H1 (cell line): ENCODE data around the gene NGEF. TPM values are rescaled to one million over a fixed set of nuclear protein-coding genes. Genes with fewer than 3 reads are reported as not detected.

Experiments
- CTCF ChIA-PET: fragments of 300-600 bp; sonication (Branson Sonifier 250); formaldehyde crosslinking; loops from one replicate; lab custom pipeline; 2021; ENCODE audit not compliant: partially characterized antibody; lab: Charles Lee
- POLR2A ChIA-PET: fragments of 300-600 bp; sonication (Branson Sonifier 250); formaldehyde crosslinking; loops from one replicate; lab custom pipeline; 2021; ENCODE audit warnings: inconsistent platforms; ENCODE audit not compliant: partially characterized antibody; lab: Charles Lee
- DNase-seq, 2 experiments: peaks; one replicate each; pipeline versions ENCODE4 v3.0.0 to v3.0.0-alpha.2; 2010 to 2022; ENCODE audit warnings: low spot score in 2 of 2, low read depth in 1 of 2, mixed read lengths in 1 of 2
- FAIRE-seq: peaks from 2 replicates; lab custom pipeline; 2011; peaks lifted over from hg19 to GRCh38; lab: Jason Lieb, UNC
- H2AFZ ChIP-seq: 2 replicates; pipeline ENCODE4 v1.8.1; 2012; ENCODE audit warnings: low read length, inconsistent platforms
- H2AK5ac ChIP-seq: 2 replicates; pipeline ENCODE4 v1.6.1; 2013; ENCODE audit warnings: low read depth, low read length
- H2BK120ac ChIP-seq: replicated peaks from 2 replicates; pipeline ENCODE3; 2013; ENCODE audit warnings: low read depth, low read length, inconsistent platforms
- H2BK12ac ChIP-seq: 2 replicates; pipeline ENCODE4 v1.6.1; 2013; ENCODE audit warnings: low read depth, low read length
- H2BK15ac ChIP-seq: 2 replicates; pipeline ENCODE4 v1.6.1; 2013; ENCODE audit warnings: low read length
- H2BK20ac ChIP-seq: 2 replicates; pipeline ENCODE4 v1.6.1; 2013; ENCODE audit warnings: low read length
- H2BK5ac ChIP-seq: 2 replicates; pipeline ENCODE4 v1.6.1; 2013; ENCODE audit warnings: low read depth, low read length
- H3K14ac ChIP-seq: 2 replicates; pipeline ENCODE4 v1.6.1; 2013; ENCODE audit warnings: inconsistent platforms; ENCODE audit not compliant: insufficient read length
- H3K18ac ChIP-seq: 2 replicates; pipeline ENCODE4 v1.6.1; 2013; ENCODE audit warnings: low read length; ENCODE audit errors: extremely low read depth
- H3K23ac ChIP-seq: 2 replicates; pipeline ENCODE4 v1.6.1; 2013; ENCODE audit warnings: inconsistent platforms; ENCODE audit not compliant: insufficient read length
- H3K23me2 ChIP-seq: 2 replicates; pipeline ENCODE4 v1.6.1; 2013; ENCODE audit warnings: low read depth, low read length
- H3K27ac ChIP-seq: 2 replicates; pipeline ENCODE4 v1.6.1; 2011; ENCODE audit warnings: low read depth, low read length, inconsistent platforms
- H3K27me3 ChIP-seq, 4 experiments: replicated peaks in 1 of 4; 1 replicate in 1 of 4; 2 replicates in 3 of 4; pipeline versions ENCODE4 v1.6.1 to v1.8.1; 2011 to 2013; ENCODE audit warnings: low read length in 3 of 4, mild to moderate bottlenecking in 3 of 4, inconsistent platforms in 2 of 4, mixed read lengths in 2 of 4, moderate library complexity in 1 of 4; ENCODE audit not compliant: control insufficient read depth in 3 of 4, insufficient read depth in 3 of 4; ENCODE audit errors: extremely low read depth in 1 of 4
- H3K36me3 ChIP-seq, 4 experiments: 2 replicates each; pipeline versions ENCODE4 v1.6.1 to v1.8.1; 2011 to 2013; ENCODE audit warnings: mild to moderate bottlenecking in 4 of 4, low read length in 3 of 4, moderate library complexity in 2 of 4, control low read depth in 1 of 4, inconsistent platforms in 1 of 4; ENCODE audit not compliant: insufficient read depth in 4 of 4, control insufficient read depth in 2 of 4
- H3K4ac ChIP-seq: replicated peaks from 2 replicates; pipeline ENCODE3; 2013; ENCODE audit warnings: low read length, low read depth, mixed read lengths, inconsistent platforms; ENCODE audit not compliant: insufficient read length
- H3K4me1 ChIP-seq, 4 experiments: replicated peaks in 1 of 4; 1 replicate in 1 of 4; 2 replicates in 3 of 4; pipeline versions ENCODE4 v1.6.1 to v1.8.1; 2011 to 2013; ENCODE audit warnings: low read length in 3 of 4, inconsistent platforms in 2 of 4, mixed read lengths in 1 of 4; ENCODE audit not compliant: insufficient read depth in 4 of 4, control insufficient read depth in 3 of 4
- H3K4me2 ChIP-seq, 2 experiments: 2 replicates each; pipeline versions ENCODE4 v1.6.1 to v1.8.1; 2011 to 2013; ENCODE audit warnings: low read depth in 2 of 2, low read length in 2 of 2, control low read depth in 1 of 2, inconsistent platforms in 1 of 2, mild to moderate bottlenecking in 1 of 2; ENCODE audit not compliant: insufficient read depth in 1 of 2
- H3K4me3 ChIP-seq, 4 experiments: fragments of 200-600, 300-600 bp in 1 of 4; sonication (generic), shearing (Covaris generic), sonication (Bioruptor Twin) in 1 of 4; 2 replicates each; pipeline versions ENCODE4 v1.5.1 to v1.8.1; 2011 to 2016; ENCODE audit warnings: low read length in 4 of 4, low read depth in 3 of 4, control low read depth in 2 of 4, inconsistent platforms in 2 of 4, mild to moderate bottlenecking in 2 of 4, mixed read lengths in 1 of 4, moderate library complexity in 1 of 4; ENCODE audit not compliant: insufficient read depth in 2 of 4; ENCODE audit errors: extremely low read depth in 1 of 4
- H3K56ac ChIP-seq: replicated peaks from 2 replicates; pipeline ENCODE3; 2013; ENCODE audit warnings: low read depth, mild to moderate bottlenecking, mixed read lengths, low read length, inconsistent platforms; ENCODE audit not compliant: insufficient read length
- H3K79me1 ChIP-seq: 2 replicates; pipeline ENCODE4 v1.6.1; 2013; ENCODE audit warnings: low read depth, low read length, control low read depth
- H3K79me2 ChIP-seq, 2 experiments: 2 replicates each; pipeline versions ENCODE4 v1.6.1 to v1.8.1; 2012 to 2013; ENCODE audit warnings: low read length in 2 of 2, mild to moderate bottlenecking in 2 of 2, inconsistent platforms in 1 of 2; ENCODE audit not compliant: insufficient read depth in 2 of 2, control insufficient read depth in 1 of 2
- H3K9ac ChIP-seq, 4 experiments: replicated peaks in 1 of 4; 1 replicate in 1 of 4; 2 replicates in 3 of 4; pipeline versions ENCODE4 v1.6.1 to v1.8.1; 2011 to 2013; ENCODE audit warnings: low read depth in 3 of 4, low read length in 3 of 4, control low read depth in 2 of 4, mild to moderate bottlenecking in 2 of 4, moderate library complexity in 2 of 4, inconsistent platforms in 1 of 4; ENCODE audit errors: extremely low read depth in 1 of 4
- H3K9me3 ChIP-seq, 2 experiments: 2 replicates each; pipeline versions ENCODE4 v1.6.1 to v1.8.1; 2012 to 2013; ENCODE audit warnings: mild to moderate bottlenecking in 2 of 2, moderate library complexity in 2 of 2, control low read depth in 1 of 2, inconsistent platforms in 1 of 2, low read depth in 1 of 2, low read length in 1 of 2, mixed read lengths in 1 of 2; ENCODE audit not compliant: insufficient read depth in 2 of 2
- H4K20me1 ChIP-seq, 2 experiments: replicated peaks in 1 of 2; 2 replicates each; pipeline versions ENCODE3 to v1.8.1; 2011 to 2013; ENCODE audit warnings: inconsistent platforms in 2 of 2, low read length in 2 of 2, mild to moderate bottlenecking in 1 of 2; ENCODE audit not compliant: insufficient read depth in 2 of 2, control insufficient read depth in 1 of 2
- H4K5ac ChIP-seq: 2 replicates; pipeline ENCODE4 v1.6.1; 2013; ENCODE audit warnings: low read length, low read depth, mixed read lengths, inconsistent platforms; ENCODE audit not compliant: insufficient read length
- H4K8ac ChIP-seq: 2 replicates; pipeline ENCODE4 v1.8.0; 2013; ENCODE audit warnings: mild to moderate bottlenecking, moderate library complexity, low read length, inconsistent platforms; ENCODE audit not compliant: insufficient read depth; ENCODE audit errors: extremely low read depth
- H4K91ac ChIP-seq: replicated peaks from 2 replicates; pipeline ENCODE3; 2013; ENCODE audit warnings: low read length, mixed read lengths, inconsistent platforms; ENCODE audit not compliant: insufficient read length
- CEBPB ChIP-seq: IDR thresholded peaks from 2 replicates; pipeline ENCODE4 v1.6.1; 2012; ENCODE audit warnings: low read depth, low read length
- WGBS, 2 experiments: shearing (Covaris generic) in 1 of 2; methylation state at CpG; one replicate each; pipeline versions ENCODE4 v1.1.6 to v1.1.7; 2013 to 2015; ENCODE audit warnings: low lambda C conversion rate in 2 of 2, mixed read lengths in 2 of 2, inconsistent platforms in 1 of 2, low coverage in 1 of 2, missing lambda C conversion rate in 1 of 2; ENCODE audit not compliant: insufficient replicate concordance in 2 of 2, insufficient coverage in 1 of 2, insufficient read length in 1 of 2; ENCODE audit errors: extremely low coverage in 1 of 2, missing lambda C conversion rate in 1 of 2; 5-methylcytosine and 5-hydroxymethylcytosine counted together
- polyA plus RNA-seq, 7 experiments: library from polyadenylated mRNA; depleted of rRNA in 3 of 7; stranded (reverse) in 5 of 7; unstranded in 2 of 7; fragments of >200 nt in 5 of 7; fragments of 200-250 nt in 2 of 7; gene quantifications; 1 replicate in 5 of 7; 2 replicates in 1 of 7; 4 replicates in 1 of 7; pipeline versions ENCODE4 v1.2.1 to v1.2.3, GENCODE V29; 2011 to 2013; ENCODE audit warnings: missing spikeins in 2 of 7, mixed read lengths in 2 of 7
- total RNA-seq: library from RNA; stranded (reverse); fragmentation: NEBNext Ultra II Directional; extraction: Animal tissue kit (Norgen Biotek cat#: 25700); gene quantifications from 2 replicates; pipeline ENCODE4 v1.2.1, GENCODE V29; 2021

The NGEF gene
- total and polyA plus RNA-seq, 2 of the 8 experiments (the other 6 are each of a cell fraction or from before 2014, with no cell fraction given) = 2.7 to 3.2 TPM

DNA sequence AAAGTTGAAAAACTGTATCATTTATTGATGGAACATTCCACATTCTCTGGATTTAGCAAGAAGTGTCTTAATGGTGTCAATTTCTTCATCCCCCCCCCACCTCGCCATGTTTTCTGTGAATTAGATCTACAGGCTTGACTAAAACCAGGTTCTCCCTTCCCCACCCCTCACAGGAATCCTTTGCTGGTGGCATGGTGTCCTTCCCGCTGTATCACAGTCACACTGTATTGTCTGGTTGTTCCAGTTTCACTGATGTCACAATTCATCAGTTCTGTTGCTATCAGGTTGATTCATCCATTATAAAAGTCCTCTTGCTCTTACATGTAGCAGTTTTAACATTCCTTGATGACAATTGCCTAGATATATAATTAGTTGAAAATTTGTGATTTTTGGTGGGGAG is 149.1 kb downstream of the NGEF start:
- H3K27me3 ChIP-seq = no peaks in the 10 kb centered on the region
- no peak overlapping the region for H3K18ac ChIP-seq
- no peak overlapping the region for H3K56ac ChIP-seq
- no peak for TF ChIP-seq CEBPB
- H3K23ac ChIP-seq = no peak overlapping the region
- H4K20me1 ChIP-seq = no peaks in the 10 kb centered on the region
- no peaks in the 10 kb centered on the region for H3K9me3 ChIP-seq
- H3K79me1 ChIP-seq = 0 out of 2 replicates have a peak, but pooled peaks cover 2% of the 10 kb centered on the region
- no peak overlapping the region for H2BK5ac ChIP-seq
- H3K27ac ChIP-seq = no peak overlapping the region
- H3K36me3 ChIP-seq = 0 out of 8 replicates have a peak, but pooled peaks cover 0 to 2% (median under 1%) of the 10 kb centered on the region in 4 experiments
- DNase-seq (no peak), FAIRE-seq (no peak)
- no peak overlapping the region for H3K9ac ChIP-seq
- H2AK5ac ChIP-seq = no peak overlapping the region
- no peak overlapping the region for H3K4me2 ChIP-seq
- CTCF ChIA-PET = no interaction called here
- H4K5ac ChIP-seq = no peak overlapping the region
- no peaks in the 10 kb centered on the region for H3K79me2 ChIP-seq
- WGBS, 2 experiments = 90% methylated on average over 2 of the region's 2 CpGs; no CpG with 5 or more reads in 1 of the 2 experiments
- no peak overlapping the region for H4K8ac ChIP-seq
- no peaks in the 10 kb centered on the region for H3K4me1 ChIP-seq
- H3K4me3 ChIP-seq = no peak overlapping the region
- no peak overlapping the region for H3K4ac ChIP-seq
- no peak overlapping the region for H2BK12ac ChIP-seq
- no peak overlapping the region for H2BK15ac ChIP-seq
- no peak overlapping the region for H4K91ac ChIP-seq
- no peak overlapping the region for H2BK120ac ChIP-seq
- no peak overlapping the region for H3K14ac ChIP-seq
- no peak overlapping the region for H2BK20ac ChIP-seq
- no peaks in the 10 kb centered on the region for H3K23me2 ChIP-seq
- no peak overlapping the region for H2AFZ ChIP-seq
- POLR2A ChIA-PET = no interaction called here
